Cardiac fibroblast (primary cell): ENCODE data around the gene CRYBA2.

Source experiments
- DNase-seq, 2 donors: peaks; one replicate each; pipeline versions ENCODE4 v3.0.0 to v3.0.0-alpha.2; 2010; ENCODE audit warnings: low read depth in 2 of 2
- H3K4me3 ChIP-seq, 2 donors: replicated peaks in 1 of 2; 1 replicate in 1 of 2; 2 replicates in 1 of 2; pipeline ENCODE4 v1.5.1; 2011; ENCODE audit warnings: low read depth in 2 of 2, low read length in 2 of 2, mild to moderate bottlenecking in 2 of 2, moderate library complexity in 1 of 2
- TF ChIP-seq, protein P1 (sequence below): IDR thresholded peaks from one replicate; pipeline ENCODE4 v1.5.1; 2011; ENCODE audit warnings: low read depth, mild to moderate bottlenecking, low read length, inconsistent platforms

Gene CRYBA2

DNA sequence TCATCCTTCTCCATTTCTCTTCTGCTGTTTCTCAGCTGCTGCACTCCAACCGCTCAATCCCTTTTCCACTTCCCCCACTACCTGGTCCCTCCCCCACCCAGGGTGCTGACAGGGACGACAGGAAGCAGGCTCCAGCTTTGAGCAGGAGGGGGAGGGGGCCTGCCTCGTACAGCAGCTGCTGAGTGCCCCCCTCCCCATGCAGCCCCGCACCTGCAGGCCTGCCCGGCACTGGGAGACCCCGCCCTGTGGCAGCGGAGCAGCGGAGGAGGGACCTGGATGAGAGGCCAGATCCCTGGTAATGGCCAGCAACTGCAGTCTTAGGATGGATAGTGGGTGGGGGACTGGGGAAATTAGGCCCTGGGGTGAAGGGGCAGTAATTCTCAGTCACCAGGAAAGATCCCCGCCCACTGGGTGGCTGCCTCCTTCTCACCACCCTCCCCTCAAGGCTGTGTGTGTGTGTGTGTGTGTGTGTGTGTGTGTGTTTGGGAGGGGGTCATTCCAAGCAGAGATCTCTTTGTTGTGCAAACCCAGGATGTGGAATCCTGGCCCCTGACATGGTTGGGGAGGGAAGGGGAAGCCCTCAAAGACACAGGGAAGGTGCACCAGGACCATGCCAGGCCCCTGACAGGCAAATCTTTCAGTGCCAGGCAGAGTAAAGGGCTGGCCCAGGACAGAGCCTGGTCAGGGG is 6.8 kb upstream of the CRYBA2 start:
- no peak for DNase-seq
- H3K4me3 ChIP-seq = no peak overlapping the region
- TF ChIP-seq, protein P1, sequence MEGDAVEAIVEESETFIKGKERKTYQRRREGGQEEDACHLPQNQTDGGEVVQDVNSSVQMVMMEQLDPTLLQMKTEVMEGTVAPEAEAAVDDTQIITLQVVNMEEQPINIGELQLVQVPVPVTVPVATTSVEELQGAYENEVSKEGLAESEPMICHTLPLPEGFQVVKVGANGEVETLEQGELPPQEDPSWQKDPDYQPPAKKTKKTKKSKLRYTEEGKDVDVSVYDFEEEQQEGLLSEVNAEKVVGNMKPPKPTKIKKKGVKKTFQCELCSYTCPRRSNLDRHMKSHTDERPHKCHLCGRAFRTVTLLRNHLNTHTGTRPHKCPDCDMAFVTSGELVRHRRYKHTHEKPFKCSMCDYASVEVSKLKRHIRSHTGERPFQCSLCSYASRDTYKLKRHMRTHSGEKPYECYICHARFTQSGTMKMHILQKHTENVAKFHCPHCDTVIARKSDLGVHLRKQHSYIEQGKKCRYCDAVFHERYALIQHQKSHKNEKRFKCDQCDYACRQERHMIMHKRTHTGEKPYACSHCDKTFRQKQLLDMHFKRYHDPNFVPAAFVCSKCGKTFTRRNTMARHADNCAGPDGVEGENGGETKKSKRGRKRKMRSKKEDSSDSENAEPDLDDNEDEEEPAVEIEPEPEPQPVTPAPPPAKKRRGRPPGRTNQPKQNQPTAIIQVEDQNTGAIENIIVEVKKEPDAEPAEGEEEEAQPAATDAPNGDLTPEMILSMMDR = no peak

DNA sequence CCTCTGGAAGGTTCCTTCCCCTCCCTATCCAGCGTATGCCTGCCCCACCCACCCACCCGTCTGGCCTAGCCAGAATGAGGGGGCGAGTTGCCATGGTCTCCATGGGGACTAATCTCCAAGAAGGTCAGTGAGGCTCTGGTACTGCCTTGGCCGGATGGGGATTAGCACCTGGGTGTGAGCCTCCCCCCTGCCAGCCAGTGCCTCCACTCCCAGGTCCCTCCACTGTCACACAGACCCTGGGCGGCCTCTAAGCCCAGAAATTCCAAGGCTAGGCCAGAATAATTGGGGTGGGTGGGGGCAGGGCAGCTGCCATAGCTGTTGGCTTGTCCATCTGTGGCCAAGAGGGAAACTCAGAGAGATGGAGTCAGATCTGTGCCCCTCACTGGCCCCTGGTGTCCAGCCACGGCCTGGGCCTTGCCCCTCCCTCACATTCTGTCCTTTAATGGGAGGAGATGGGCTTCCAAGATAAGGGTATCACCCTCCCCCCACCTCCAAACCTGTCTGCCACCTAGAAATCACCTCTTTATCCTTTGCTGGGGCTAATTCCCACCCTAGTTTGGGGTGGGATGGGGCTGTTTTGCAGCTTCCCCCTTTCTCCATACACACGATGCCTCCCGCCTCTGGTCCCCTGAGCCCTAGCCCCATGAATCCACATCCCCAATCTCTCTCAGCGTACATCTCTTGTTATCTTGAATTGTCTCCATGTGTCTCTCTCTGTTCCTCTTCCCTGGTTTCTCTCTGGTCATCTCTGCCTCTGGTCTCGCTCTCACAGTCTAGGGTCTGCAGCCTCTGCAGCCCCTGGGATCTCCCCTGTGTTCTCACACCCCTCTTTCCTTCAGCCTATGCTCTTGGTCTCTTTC is 6.0 kb upstream of the CRYBA2 start:
- H3K4me3 ChIP-seq = no peak overlapping the region
- DNase-seq = no peak
- TF ChIP-seq, protein P1 = no peak

- TF ChIP-seq, protein P1 = no peak
- no peak for DNase-seq
- H3K4me3 ChIP-seq = no peak overlapping the region
Measured at GRCh38 chr2:218998414-218999002, 5.3 kb upstream of the CRYBA2 start.

DNA sequence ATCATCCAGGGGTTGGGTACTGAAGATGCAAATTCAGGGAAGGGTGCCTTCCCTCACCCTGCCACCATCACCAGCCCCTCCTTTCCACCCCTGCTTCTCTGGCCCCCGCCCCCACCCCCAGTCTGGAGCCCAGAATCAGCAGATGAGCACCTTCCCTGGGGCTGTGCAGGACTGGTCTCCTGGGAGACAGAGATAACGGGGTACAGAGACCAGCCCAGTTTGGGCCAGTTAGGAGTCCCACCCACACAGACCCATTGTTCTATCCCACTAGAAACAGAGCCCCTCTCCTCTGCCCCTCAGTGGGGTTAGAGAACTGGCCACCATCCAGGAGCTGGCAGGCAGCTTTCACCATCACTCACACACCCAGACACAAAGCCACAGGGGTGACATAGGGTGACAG is 4.5 kb upstream of the CRYBA2 start:
- H3K4me3 ChIP-seq = no peak overlapping the region
- TF ChIP-seq, protein P1 = no peak
- no peak for DNase-seq

GRCh38 chr2:218996937-218997336 is 3.7 kb upstream of the CRYBA2 start:
- TF ChIP-seq, protein P1 = no peak
- DNase-seq = no peak
- H3K4me3 ChIP-seq = no peak overlapping the region

GRCh38 chr2:218995972-218996711 is 2.9 kb upstream of the CRYBA2 start:
- H3K4me3 ChIP-seq = peak overlapping the region; percentile 21 to 49
- peak; percentile 81 to 86 for DNase-seq
- TF ChIP-seq, protein P1 = peak; percentile 77
